GM19238 (cell line): ENCODE results near the gene TRIM5.
"Not testable (repeated sequence)": the region's sequence is repeated elsewhere in the genome, so short reads cannot be mapped to it uniquely, and the experiment has no call there.

ENCODE experiments used
- DNase-seq: peaks from one replicate; pipeline ENCODE4 v3.0.0; 2011; ENCODE audit warnings: low spot score; ENCODE audit not compliant: insufficient read length

The TRIM5 gene

DNA sequence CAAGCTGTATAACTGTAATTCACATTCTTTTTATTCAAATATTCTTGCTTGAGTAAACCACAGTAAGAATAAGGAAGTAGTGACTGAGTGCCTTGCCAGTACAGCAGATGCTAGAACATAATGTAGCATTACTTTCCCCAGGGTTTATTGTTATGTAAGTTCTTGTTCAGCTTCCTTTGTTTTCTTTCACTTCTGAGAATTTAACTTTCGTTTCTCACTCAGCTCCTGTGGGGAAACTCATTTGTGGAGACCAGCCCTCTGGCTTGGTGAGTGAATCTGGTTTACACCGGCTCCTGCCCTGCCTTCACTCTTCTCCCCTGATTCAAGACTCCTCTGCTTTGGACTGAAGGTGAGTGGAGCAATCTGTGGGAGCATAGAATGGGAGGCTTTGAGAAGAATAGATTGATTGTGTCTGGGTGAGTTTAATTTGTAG lies 4.7 kb upstream of the TRIM5 start, which contains the start of gene TRIM22:
TRIM22 (plus strand) TSS at position 240 of the 433 bp plus-strand sequence. CDS start 6,443 bp downstream, outside the sequence.
- peak; percentile 44 for DNase-seq

DNA sequence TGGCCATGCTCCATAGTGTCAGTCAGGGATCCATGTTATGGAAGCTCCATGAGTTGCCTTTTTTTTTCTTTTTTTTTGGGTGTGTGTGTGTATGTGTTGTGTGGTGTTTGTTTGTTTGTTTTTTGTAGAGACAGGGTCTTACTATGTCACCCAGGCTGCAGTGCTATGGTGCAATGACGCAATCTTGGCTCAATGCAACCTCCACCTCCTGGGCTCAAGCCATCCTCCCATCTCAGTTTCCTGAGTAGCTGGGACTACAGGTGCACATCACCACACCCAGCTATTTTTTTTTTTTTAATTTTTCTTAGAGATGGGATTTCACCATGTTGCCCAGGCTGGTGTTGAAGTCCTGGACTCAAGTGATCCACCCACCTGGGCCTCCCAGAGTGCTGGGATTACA lies 3.6 kb upstream of the TRIM5 start:
- DNase-seq, result no peak

DNA sequence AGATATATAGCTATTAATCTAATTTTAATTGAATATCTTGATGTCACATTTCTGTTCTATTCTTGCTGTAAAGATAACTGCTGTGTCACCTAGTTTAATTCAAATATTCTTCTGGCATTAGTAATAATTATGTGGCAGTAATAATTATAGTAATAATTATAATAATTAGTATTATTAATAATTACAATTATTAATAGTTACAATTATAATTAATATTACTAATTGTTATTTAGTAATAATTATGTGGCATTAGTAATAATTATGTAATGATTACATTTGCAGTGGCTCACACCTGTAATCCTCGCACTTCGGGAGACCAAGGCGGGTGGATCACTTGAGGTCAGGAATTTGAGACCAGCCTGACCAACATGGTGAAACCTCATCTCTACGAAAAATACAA lies 1.6 kb upstream of the TRIM5 start:
- no peak for DNase-seq

DNA sequence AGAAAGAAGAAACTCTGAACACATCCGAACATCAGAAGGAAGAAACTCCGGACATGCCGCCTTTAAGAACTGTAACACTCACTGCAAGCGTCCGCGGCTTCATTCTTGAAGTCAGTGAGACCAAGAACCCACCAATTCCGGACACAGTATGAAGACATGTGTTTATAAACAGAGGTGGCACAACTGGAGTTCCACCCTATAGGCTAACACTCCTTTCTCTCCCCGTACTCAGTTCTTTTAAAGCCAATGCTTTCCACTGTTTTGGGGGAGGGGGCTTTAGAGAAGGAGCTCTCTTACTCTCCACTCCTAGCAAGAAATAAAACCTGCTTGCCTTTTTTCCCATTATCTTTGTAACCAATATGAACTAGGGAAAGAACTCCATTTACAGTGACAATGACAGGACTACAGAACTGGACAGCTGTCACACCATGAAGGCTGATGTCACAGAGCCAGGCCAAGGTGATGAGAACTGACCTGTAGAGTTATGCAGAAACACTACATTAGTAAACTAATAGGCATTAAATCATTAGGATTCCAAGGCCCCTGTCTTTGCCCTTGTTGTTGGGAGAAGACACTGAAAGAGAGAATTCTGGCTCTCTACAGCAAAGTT lies 733 bp downstream of the TRIM5 start:
- no peak for DNase-seq

DNA sequence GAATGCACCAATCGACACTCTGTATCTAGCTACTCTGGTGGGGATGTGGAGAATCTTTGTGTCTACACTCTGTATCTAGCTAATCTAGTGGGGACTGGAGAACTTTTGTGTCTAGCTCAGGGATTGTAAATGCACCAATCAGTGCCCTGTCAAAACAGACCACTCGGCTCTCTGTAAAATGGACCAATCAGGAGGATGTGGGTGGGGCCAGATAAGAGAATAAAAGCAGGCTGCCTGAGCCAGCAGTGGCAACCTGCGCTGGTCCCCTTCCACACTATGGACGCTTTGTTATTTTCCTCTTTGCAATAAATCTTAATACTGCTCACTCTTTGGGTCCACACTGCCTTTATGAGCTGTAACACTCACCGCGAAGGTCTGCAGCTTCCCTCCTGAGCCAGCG lies 1.3 kb downstream of the TRIM5 start:
- DNase-seq, result not testable (repeated sequence)

DNA sequence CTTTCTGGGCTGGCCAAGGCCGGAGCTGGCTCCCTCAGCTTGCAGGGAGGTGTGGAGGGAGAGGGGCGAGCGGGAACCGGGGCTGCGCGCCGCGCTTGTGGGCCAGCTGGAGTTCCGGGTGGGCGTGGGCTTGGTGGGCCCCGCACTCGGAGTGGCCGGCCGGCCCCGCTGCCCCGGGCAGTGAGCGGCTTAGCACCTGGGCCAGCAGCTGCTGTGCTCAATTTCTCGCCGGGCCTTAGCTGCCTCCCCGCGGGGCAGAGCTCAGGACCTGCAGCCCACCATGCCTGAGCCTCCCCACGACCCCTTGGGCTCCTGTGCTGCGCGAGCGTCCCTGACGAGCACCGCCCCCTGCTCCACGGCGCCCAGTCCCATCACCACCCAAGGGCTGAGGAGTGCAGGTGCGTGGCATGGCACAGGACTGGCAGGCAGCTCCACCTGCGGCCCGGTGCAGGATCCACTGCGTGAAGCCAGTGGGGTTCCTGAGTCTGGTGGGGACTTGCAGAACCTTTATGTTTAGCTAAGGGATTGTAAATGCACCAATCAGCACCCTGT lies 1.9 kb downstream of the TRIM5 start:
- DNase-seq, result not testable (repeated sequence)

DNA sequence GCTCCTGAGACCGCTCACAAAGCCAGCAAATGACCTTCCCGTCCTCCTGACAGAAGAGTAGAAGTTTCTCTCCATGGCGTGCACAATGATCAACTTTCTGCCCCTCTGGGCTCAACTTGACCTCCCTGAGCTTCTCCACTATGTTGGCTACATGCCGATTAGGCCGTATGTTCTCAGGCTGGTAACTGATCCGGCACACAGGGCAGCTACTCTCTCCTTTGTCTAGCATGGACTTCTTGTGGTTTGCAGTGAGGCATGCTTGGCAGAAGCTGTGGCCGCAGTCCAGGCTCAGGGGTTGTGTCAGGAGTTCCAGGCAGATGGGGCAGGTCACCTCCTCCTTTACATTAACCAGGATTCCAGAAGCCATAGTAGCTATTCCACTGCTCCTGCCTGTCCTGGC lies 5.1 kb downstream of the TRIM5 start:
- DNase-seq, result no peak

DNA sequence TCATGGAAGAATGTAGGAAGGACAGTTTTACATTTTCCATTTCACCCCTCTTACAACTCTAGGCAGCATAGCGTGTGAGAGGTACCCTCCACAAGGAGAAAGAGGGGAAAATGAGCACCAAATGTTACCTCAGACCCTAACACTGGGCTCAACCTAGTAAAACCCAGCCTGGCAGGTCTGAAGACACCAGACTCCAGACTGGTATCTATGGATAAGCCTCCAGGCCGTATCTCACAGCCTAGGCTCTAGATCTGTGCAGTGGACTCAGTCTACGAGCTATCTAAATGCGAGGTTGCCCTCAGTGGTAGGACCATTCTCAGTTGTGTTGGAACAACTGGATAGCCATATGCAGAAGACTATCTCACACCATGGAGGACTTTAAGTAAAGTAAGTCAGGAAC lies 10.5 kb downstream of the TRIM5 start:
- no peak for DNase-seq

DNA sequence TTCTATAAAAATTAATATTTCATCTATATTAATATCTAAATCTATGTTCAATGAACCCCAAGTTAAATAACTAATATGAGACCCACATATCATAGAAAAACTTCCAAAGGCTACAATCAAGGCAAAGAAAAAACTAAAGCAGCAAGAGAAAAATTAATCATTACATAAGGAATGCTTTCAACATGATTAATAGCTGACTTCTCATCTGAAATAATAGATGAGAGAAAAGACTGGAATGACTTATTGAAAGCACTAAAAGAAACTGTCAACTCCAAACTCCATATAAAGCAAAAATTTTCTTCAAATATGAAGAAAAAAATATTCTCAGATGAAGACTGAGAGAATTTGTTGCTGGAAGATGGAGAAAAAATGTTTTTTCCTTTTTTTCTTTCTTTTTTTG lies 13.0 kb downstream of the TRIM5 start:
- DNase-seq, result no peak

DNA sequence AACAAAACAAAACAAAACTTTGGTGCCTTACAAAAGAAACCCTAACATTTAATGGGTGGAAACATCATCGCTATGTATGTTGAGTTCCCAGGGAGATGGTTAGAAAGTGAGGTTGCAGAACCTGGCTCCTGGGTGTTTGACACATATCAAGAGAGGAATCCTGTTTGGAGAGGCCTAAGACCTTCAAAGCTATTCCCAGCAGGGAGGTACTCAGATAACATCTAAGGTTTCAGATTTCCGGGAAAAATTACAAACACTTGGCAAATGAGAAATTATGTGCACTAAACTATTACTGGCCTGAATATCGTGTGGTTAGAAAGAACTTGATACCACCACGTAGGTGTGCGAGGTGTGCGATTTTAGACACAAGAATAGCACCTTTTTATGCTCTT lies 18.5 kb downstream of the TRIM5 start:
- no peak for DNase-seq

DNA sequence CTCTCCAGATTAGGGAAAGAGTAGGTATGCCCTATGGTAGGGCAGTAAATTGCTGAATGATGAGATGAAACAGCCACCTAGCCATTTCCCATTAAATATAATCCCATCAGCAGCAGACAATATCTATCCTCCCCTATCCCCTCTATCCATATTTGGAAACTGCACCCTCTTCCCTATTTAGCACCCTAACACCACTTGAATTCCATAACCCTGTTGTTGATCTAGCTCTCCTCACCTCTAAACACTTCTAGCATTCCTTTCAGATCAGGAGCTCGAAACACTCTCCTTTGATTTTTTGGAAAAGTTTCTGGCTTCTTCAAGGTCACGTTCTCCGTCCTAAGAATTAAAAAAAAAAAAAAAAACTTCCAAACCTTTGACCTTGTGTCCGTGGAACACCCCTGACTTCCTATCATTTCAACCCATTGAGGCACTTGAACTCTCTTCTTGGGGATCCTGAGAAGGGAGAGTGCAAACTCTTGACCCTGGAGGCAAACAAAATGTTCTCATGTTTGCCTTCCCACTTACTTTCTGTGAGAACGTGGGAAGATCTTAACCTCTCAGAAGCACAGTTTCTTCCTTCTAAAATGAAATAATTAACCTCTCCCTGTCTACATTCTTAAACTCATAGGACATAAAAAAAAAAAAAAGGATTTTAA lies 19.0 kb downstream of the TRIM5 start:
- no peak for DNase-seq

DNA sequence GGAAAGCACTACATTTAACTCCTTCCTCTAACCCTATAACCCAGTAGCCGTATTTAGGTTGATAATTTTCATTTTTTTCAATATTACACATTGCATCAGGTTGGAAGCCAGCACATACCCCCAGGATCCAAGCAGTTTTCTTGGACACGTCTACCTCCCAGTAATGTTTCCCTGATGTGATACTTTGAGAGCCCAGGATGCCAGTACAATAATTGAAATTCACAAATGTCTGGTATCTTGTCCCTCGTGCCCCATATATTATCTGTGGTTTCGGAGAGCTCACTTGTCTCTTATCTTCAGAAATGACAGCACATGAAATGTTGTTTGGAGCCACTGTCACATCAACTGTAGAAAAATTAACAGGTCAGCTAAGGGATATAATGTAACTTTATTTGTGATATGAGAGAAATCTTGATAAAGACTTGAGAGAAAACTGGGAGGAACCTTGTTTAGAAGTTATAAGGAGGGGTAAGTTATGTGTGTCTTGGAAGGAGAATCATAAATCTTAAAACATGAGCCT lies 19.8 kb downstream of the TRIM5 start:
- no peak for DNase-seq

DNA sequence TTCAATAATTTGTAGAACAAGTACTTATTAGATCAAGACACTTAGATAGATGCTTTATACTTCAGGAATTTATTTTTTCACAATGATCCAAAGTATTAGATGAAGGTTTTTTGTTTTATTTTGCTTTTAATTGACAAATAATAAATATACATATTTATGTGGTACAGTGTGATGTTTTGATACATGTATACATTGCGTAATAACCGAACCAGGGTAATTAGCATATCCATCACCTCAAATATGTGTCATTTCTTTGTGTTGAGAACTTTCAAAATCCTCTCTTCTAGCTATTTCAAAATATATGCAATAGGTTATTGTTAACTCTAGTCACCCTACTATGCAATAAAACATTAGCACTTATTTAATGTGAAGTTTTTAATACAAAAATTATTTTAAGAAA lies 21.4 kb downstream of the TRIM5 start:
- DNase-seq, result no peak

DNA sequence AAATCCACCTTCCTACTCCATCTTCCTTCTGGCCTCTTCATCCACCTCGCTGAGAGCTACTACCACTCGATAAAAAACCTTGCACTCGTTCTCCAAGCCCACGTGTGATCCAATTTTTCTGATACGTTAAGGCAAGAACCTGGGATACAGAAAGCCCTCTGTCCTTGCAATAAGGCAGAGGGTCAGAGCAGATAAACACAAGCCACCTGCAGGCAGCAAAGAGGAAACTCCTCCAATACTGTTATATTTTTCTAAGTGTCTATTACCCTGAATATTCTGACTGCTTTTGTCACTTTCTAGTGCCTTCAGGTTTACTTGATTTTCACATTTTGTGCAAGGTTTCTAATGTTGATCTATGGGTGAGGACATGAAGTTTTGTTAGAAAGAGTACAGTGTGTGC lies 26.6 kb downstream of the TRIM5 start:
- no peak for DNase-seq

DNA sequence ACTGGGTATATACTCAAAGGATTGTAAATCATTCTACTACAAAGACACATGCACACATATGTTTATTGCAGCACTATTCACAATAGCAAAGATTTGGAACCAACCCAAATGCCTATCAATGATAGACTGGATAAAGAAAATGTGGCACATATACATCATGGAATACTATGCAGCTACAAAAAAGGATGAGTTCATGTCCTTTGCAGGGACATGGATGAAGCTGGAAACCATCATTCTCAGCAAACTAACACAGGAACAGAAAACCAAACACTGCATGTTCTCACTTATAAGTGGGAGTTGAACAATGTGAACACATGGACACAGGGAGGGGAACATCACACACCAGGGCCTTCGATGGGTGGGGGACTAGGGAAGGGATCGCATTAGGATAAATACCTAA lies 27.9 kb downstream of the TRIM5 start:
- DNase-seq, result not testable (repeated sequence)

DNA sequence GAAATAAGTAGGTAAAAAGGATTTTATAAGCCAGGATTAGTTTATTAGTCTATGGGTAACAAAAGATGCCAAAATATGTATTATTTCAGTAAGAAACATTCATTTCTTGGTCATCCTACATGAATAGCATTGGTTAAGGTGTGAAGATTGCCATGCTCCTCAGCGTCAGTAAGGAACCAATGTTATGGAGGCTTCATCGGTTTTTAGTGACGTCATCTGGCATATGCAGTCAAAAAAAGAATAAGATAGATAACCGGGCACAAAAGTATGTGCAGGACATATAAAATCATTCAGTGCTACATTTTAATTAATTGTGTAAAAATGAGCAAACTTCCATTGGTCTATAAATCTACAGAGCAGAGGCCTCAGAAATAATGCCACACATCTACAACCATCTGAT lies 29.4 kb downstream of the TRIM5 start:
- no peak for DNase-seq

DNA sequence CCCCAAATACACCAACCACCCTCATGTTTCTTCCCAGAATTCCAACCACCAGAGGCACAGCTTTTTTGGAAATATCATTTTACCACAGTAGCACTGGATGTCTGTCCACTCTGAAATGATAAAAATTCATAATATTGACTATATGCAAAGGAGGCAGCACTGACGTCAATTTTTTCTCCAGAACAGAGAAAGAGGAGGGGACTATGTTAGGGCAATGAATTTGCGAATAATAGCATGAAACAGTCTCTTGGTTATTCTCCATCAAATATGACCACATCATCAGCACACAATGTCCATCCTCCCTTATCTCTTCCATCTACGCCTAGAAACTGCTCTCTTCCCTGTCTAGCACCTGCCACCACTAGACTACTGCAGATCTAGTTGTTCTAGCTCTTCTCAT lies 38.7 kb downstream of the TRIM5 start:
- DNase-seq, result no peak

DNA sequence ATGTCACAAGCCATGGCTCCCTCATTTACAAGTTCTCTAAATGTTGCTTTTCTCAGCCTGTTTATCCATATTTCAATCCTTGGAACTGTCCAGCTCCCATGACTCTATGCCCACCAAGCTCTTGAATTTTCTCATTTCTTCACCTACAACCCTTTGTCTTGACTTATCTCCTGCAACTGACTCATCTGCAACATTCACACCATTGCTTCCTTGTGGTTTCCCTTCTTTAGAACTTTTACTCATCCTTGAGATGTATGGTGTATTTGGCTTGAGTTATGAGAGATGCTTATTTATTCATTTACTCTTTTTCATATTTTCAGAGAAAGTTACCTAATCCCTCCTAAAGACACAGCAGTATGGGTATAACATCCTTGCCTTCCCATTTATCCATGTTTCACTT lies 41.3 kb downstream of the TRIM5 start:
- no peak for DNase-seq

DNA sequence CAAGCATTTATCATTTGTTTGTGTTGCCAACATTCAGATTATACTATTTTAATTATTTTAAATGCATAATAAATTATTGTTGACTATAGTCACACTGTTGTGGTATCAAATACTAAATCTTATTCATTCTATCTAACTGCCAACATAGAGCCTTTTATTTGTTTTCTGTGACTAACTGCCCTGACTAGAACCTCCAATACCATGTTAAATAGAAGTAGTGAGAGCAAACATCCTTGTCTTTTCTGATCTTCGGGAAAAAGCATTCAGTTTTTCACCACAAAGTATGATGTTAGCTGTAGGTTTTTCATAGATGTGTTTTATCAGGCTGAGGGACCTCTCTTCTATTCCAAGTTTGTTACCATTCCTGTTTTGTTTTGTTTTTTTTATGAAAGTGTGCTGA lies 44.9 kb downstream of the TRIM5 start:
- no peak for DNase-seq

DNA sequence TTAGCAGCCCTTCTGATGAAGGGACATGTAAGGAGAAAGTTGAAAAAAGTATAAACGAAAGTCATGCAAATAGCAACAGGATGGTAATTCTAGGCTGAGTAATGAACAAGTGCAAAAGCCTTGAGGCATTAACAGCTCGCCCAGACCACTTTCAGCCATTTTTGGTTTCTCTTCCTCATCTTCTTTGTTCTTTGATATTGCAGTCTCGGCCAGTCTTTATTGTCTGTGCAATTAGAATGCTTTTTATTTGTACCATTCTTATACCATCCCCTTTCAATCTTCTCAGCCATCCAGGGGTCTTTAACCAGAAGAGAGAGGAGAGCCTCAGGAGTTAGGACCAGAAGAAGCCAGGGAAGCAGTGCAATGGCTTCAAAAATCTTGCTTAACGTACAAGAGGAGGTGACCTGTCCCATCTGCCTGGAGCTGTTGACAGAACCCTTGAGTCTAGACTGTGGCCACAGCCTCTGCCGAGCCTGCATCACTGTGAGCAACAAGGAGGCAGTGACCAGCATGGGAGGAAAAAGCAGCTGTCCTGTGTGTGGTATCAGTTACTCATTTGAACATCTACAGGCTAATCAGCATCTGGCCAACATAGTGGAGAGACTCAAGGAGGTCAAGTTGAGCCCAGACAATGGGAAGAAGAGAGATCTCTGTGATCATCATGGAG lies 52.8 kb downstream of the TRIM5 start:
- peak; percentile 40 for DNase-seq

DNA sequence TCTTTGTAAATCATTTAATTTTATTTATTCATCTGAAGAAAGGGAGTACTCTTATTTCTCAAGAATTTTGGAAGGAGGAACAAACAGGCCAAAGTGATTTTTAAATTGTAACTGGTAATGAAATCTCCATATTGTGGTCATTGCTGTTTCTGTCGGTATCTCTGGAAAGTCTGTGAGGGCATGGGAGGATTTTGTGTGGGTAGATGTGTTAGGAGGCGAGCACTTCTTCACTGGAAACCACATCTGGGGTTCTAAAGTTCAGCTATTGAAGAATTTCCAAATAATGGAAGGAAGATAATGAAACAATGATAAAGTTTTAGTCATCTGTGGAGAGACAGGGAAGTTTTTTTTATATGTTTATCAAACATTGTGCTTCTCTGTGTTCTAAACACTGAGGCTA lies 53.5 kb downstream of the TRIM5 start:
- DNase-seq, result no peak

DNA sequence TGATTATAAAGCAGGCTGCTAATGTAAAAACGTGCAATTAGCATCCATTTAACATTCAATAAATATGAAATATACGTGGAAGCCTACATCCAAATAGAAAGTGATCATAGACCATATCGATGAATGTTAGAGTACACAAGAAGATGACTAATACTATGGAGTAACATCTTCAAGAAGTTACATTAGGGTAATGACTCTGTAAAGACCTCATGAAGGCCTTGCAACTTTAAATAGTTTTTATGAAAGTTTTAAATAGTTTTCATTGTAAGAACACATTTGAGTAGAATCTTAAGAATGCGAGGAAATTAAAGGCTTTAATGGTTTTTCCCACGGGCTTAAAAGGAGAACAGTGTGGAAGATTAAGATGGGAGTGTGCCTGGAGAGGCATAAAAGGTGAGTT lies 58.7 kb downstream of the TRIM5 start:
- no peak for DNase-seq
